HTR-8/SVneo (cell line): Measurements from ENCODE around the gene ATP9B.

Experiments
- DNase-seq: peaks from one replicate; pipeline ENCODE4 v3.0.0; 2011; ENCODE audit warnings: low spot score, mixed read lengths; ENCODE audit not compliant: insufficient read length
- FAIRE-seq: peaks from 2 replicates; lab custom pipeline; 2011; peaks lifted over from hg19 to GRCh38; lab: Jason Lieb, UNC

ATP9B gene

GRCh38 chr18:79193826-79194225 lies 124.6 kb downstream of the ATP9B start:
- no peak for FAIRE-seq

GRCh38 chr18:79195716-79196683 lies 126.8 kb downstream of the ATP9B start:
- FAIRE-seq = no peak
- no peak for DNase-seq

More at GRCh38 chr18:79193826-79194225, 124.6 kb downstream of the ATP9B start:
- DNase-seq = no peak

GRCh38 chr18:79197531-79197930 lies 128.3 kb downstream of the ATP9B start:
- no peak for FAIRE-seq

GRCh38 chr18:79199691-79200374 lies 130.6 kb downstream of the ATP9B start:
- FAIRE-seq (no peak), DNase-seq (no peak)

More at GRCh38 chr18:79197531-79197930, 128.3 kb downstream of the ATP9B start:
- no peak for DNase-seq

GRCh38 chr18:79200546-79201268 lies 131.5 kb downstream of the ATP9B start:
- DNase-seq = no peak
- FAIRE-seq = no peak

DNA sequence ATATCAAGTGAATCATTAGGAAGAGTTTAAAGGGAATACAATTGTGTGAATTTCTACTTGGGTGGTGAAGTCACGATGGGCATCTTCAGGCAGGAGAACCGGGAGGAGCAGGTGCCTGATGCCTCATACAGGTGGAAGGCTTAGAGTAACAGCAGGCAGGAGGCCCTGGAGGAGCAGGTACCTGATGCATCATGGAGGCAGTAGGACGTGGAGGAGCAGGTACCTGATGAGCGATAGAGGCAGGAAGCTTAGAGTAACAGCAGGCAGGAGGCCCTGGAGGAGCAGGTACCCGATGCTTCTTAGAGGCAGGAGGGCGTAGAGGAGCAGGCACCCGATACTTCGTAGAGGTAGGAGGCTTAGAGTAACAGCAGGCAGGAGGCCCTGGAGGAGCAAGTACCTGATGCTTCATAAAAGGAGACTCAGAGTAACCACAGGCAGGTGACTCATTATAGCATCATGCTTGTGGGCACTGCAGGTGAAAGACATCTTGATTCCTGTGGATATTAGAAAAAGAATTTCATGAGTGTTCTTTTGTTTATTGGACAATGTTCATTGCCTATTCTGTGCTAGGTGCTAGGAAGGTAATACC lies 133.9 kb downstream of the ATP9B start:
- no peak for FAIRE-seq
- no peak for DNase-seq

- DNase-seq (no peak), FAIRE-seq (no peak)
Measured at GRCh38 chr18:79204889-79205807, 136.0 kb downstream of the ATP9B start.

GRCh38 chr18:79206444-79206843 lies 137.2 kb downstream of the ATP9B start:
- FAIRE-seq (no peak), DNase-seq (no peak)

- FAIRE-seq = no peak
- DNase-seq = no peak
Measured at GRCh38 chr18:79208906-79209305, 139.7 kb downstream of the ATP9B start.

DNA sequence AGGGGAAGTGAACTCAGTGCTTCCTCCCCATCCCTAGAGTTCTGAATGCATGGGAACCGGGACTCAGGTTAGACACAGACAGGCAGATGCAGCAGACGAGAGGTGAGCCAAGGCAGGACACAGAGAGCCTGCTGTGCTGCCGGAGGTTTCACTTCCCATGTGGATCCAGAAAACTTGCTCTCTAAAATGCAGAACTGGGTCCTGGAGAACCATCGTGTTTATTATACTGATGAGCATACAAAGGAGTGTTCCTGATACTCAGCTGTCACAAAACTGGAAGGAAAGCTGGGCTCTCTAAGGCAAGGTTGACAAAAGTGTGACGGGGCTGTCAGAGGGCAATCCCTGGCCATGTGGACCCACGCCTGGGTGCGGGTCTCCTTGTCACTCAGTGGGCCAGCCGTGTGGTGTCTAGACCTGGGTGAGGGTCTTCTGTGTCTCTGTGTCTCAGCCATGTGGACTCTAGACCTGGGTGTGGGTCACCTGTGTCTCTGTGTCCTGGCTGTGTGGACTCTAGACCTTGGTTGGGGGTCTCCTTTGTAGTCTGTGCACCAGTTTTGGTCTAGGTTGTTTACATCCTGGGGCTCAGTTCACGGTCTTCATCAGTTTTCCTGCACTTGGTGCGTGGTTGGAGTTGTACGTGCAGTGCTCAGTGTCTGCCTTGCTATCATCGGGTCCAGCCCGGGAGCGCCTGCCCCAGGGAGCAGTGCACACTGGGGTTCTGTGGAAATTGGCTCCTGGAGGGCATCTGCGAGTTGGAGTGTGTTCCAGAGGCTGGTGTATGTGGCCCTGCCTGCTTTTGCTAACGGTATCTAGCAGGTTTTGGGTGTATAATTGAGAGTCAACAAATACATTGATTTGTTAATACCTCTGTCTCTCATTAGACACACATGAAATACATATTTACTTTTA lies 141.1 kb downstream of the ATP9B start:
- no peak for FAIRE-seq
- DNase-seq = no peak

DNA sequence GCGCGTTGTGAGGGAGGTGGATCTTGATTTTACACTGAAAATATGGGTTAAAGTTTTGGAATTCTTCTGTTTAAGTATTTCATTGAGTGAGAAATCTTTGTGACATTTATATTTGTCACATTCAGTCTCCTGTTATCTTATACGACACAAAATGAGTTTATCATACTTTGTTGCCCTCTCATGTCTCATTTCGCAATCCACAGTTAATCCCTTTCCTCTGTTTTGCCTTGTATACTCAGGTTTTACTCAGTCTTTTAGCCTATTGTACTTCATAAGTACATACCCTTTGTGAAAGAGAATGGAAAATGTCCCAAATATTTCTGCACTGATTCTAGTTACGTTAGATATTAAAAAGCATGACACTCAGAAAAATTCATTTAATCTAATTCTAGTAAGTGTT lies 142.7 kb downstream of the ATP9B start:
- DNase-seq = no peak
- no peak for FAIRE-seq

GRCh38 chr18:79214056-79214455 lies 144.9 kb downstream of the ATP9B start:
- DNase-seq (no peak), FAIRE-seq (no peak)

- FAIRE-seq (no peak), DNase-seq (no peak)
Measured at GRCh38 chr18:79216176-79216575, 147.0 kb downstream of the ATP9B start.

DNA sequence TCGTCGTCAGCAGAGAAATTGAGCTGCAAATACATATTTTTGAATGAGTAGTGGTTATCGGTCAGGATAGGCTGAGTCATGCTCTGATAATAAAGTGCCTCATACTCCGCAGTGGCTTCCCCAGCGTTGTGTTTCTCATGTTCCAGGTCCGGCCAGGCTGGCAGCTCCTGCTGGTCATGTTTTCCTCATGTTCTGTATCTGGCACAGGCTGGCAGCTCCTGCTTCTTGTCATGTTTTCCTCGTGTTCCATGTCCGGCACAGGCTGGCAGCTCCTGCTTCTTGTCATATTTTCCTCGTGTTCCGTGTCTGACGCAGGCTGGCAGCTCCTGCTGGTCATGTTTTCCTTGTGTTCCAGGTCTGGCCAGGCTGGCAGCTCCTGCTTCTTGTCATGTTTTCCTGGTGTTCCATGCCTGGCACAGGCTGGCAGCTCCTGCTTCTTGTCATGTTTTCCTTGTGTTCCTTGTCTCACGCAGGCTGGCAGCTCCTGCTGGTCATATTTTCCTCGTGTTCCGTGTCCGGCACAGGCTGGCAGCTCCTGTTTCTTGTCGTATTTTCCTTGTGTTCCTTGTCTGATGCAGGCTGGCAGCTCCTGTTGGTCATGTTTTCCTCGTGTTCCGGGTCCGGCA lies 148.9 kb downstream of the ATP9B start:
- FAIRE-seq (no peak), DNase-seq (no peak)

GRCh38 chr18:79218605-79219190 lies 149.5 kb downstream of the ATP9B start:
- DNase-seq (no peak), FAIRE-seq (no peak)

DNA sequence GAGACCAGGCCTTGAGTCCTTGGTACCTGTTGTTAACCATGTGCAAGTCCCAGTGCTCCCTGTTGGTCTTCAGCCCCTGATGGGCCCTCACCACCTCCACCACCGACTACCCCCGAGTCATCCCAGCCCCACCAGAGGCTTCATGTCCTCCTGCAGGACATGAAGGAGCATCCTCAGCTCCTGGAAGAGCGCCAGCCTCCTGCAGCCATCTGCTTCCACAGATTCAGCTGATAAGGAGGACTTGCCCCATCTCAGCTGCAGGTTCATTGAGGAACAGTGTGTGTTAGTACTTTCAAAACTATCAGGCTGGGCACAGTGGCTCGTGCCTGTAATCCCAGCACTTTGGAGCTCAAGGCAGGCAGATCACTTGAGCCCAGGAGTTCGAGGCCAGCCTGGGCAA lies 151.9 kb downstream of the ATP9B start:
- no peak for DNase-seq
- no peak for FAIRE-seq

DNA sequence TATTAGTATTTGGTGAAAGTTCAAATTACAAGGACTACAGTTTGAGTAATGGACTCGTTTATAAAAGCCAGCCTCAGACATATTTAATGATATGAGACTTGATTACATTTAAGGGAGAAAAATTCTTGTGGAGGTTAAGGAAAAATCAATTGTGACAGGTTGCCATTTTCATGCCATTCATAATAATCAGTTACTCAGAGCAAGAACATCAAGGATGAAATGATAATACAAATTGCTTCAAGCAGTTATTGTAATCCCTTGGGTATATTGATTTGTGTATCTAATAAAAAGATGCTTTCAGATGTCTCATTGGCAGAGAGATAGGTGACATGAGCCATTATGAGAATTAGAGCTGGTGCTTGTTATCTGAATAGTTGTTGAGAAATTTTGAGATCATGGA lies 153.6 kb downstream of the ATP9B start:
- FAIRE-seq = no peak

More for the DNA sequence above, 153.6 kb downstream of the ATP9B start:
- no peak for DNase-seq
